Measurements from ENCODE around the gene FAM53A.

Gene FAM53A

DNA sequence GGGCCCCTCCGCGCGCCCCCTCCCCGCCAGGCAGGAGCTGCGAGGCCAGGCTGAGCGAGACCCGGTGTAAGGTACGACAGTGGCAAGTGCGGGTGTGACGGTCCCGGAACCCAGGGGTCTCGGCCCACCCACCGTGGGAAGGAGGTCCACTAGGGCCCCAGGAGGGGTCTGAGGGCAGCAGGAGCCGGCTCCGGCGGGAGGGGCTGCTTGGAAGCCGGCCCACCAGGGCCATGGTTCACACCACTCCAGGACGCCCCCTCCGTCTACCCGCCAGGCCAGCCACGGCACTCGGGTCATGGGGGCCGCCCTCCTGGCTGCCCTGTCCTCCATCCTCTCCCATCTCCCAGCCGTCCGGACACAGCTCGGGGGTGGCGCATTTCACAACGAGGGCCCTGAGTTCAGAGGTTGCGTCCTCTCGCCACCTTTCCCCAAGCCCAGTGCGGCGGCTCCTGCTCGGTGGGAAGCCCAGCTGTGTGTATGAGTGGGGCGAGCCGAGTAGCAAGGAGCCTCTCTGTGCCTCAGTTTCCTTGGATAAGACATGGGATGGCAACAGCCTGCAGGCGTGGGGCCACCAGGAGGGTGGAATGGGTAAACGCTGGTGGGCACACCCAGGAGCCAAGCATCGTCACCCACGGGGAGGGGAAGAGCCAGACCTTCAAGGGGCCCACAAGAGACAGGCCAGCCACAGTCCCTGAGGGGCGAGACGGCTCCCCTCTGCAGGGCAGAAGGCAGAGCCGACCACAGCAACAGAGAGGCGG lies 81.3 kb downstream of the FAM53A start:
- no peak overlapping the region for H3K4me3 ChIP-seq (ENCODE audit: low read depth, low read length)
- in situ Hi-C loops (cut with HindIII; ENCODE audit: low sequenced_read_pairs): no loop called here
- no peak for TF ChIP-seq CTCF (IDR thresholded peaks at IDR 0.05; ENCODE audit: low read depth, low read length, missing control alignments)
- no peak for DNase-seq (ENCODE audit: low read depth)

DNA sequence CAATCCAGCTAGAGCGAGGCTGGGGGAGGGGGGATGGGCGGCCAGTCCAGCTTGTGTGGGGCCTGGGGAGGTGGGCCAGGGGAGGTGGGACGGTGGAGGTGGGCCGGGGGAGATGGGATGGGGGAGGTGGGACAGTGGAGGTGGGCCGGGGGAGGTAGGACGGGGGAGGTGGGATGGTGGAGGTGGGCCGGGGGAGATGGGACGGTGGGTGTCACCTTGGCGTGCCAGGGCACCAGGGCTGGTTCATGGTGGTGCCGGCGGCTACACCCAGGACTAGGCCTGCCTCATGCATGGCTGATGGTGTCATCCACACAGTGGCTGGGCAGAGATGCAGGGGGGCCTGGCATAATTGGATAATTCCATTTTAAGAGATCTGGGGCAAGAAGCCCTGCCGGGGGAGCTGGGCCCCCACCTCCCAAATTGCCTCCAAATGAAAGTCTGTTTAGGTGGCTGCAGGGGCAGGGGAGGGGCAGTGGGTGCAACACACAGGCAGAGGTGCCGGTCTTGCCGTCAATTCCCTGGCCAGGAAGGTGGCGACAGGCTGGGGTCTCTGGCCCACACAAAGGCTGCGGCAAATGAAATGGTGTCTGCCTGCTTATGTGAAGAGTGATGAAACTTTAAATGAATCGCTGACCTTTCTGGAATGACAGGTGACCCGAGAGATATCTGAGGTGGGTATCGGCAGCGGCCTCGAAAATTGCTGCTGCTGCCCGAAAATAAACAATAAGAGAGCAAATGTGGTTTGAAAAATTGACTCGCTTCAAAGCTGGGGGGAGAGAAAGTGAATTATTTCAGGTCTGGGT lies 82.1 kb downstream of the FAM53A start:
- in situ Hi-C loops (cut with HindIII; ENCODE audit: low sequenced_read_pairs): no loop called here
- no peak overlapping the region for H3K4me3 ChIP-seq (ENCODE audit: low read depth, low read length)
- TF ChIP-seq CTCF (IDR thresholded peaks at IDR 0.05; ENCODE audit: low read depth, low read length, missing control alignments): no peak
- no peak for DNase-seq (ENCODE audit: low read depth)

GRCh38 chr4:1601533-1601835 lies 82.6 kb downstream of the FAM53A start:
- in situ Hi-C loops (cut with HindIII; ENCODE audit: low sequenced_read_pairs): no loop called here
- no peak for TF ChIP-seq CTCF (IDR thresholded peaks at IDR 0.05; ENCODE audit: low read depth, low read length, missing control alignments)
- no peak overlapping the region for H3K4me3 ChIP-seq (ENCODE audit: low read depth, low read length)
- DNase-seq (ENCODE audit: low read depth): no peak

DNA sequence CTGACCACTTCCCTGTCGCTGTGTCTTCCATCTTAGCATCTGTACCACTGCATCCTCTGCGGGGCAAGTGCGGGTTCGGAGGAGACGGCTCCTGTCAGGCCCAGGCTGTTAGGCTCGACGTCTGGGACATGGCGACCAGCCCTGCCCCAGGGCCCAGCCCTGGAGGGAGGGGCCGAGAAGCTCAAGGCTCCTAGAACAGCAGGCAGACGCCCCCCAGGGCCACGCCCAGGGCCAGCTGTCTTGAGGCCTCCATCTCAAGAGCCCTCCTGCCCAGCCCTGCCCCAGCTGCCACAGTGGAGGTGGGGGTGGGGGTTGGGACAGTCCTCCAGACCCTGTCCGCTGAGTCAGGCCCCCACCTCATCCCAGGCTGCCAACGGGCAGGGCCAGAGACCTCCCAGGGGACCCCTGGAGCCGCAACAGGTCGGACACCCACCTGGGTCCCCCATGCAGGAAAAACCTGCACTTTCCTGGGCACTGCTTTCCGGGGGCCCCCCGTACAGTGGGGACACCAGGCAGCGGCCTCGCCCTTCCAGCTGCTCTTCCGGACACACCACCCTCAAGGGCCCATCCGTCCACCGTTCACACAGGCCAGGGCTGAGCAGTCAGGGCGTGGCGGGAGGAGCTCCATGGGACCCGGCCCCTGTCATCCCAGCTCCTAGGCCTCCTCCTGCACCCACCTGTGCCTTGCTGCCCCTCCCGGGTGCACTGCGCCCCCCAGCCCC lies 83.1 kb downstream of the FAM53A start:
- no peak for TF ChIP-seq CTCF (IDR thresholded peaks at IDR 0.05; ENCODE audit: low read depth, low read length, missing control alignments)
- in situ Hi-C loops (cut with HindIII; ENCODE audit: low sequenced_read_pairs): no loop called here
- no peak overlapping the region for H3K4me3 ChIP-seq (ENCODE audit: low read depth, low read length)
- no peak for DNase-seq (ENCODE audit: low read depth)

DNA sequence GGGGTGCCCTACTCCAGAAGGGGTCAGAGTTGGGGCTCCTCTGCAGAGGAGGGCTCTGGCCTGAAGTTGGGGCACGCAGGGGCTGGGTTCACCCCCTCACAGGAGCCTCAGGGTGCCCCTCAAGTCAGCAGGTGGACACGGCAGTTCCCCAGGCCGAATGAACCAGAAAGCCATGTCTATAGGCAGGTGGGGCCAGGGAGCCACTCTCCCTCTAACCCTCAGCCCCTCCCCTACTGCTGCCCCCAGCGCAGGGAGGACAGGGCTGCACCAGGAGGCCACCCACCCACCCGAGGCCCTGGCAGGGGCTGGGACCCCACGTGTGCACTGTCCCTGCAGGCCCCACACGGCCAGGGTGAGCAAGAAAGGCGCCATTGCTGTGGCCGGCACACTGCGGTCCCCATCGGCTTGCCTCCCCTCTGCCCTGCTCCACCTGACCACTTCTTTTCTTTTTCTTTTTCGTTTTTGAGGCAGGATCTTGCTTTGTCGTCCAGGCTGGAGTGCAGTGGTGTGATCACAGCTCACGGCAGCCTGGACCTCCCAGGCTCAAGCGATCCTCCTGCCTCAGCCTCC lies 83.8 kb downstream of the FAM53A start:
- DNase-seq (ENCODE audit: low read depth): no peak
- in situ Hi-C loops (cut with HindIII; ENCODE audit: low sequenced_read_pairs): no loop called here
- TF ChIP-seq CTCF (IDR thresholded peaks at IDR 0.05; ENCODE audit: low read depth, low read length, missing control alignments): no peak
- no peak overlapping the region for H3K4me3 ChIP-seq (ENCODE audit: low read depth, low read length)

DNA sequence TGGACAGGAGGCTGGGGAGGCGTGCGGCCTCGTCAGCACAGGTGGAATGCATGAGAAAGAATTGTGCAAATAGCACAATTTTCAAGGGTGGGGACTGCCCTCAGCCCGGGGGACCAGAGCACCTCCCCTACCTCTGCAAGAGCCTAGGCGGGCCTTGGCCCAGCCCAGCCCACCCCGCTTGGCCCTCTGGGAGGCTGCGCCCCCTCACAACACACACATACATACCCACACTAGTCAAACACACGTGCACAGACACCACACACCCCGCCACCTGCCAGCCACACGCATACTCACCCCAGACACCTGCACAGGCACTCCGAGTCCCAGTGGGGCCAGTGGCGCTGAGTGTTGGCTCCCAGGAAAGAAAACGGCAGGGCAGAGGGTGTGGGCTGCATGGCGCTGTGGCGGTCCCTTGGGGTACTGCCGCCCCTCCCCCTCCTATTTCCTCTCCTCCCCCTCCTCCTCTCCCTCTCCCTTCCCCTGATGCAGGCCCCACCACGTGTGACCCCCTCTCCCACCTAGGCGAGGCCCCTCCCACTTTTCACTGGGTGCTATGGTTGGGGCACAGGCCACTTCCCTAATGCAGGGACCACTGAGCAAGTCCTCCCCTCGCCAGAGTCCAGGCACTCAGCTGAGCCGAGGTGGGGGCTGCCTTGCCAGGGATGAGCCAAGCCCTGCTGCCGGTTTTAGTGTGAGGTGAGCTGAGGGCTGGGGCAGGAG lies 84.5 kb downstream of the FAM53A start:
- no peak for TF ChIP-seq CTCF (IDR thresholded peaks at IDR 0.05; ENCODE audit: low read depth, low read length, missing control alignments)
- H3K4me3 ChIP-seq (ENCODE audit: low read depth, low read length): no peak overlapping the region
- in situ Hi-C loops (cut with HindIII; ENCODE audit: low sequenced_read_pairs): no loop called here
- no peak for DNase-seq (ENCODE audit: low read depth)

All from astrocyte of the cerebellum (primary cell).